Thyroid gland (tissue), 4 donors: ENCODE data around the gene LSS.

Source experiments
- POLR2A ChIP-seq, 2 donors: fragments of 450-650 bp; IDR thresholded peaks; one replicate each; pipeline ENCODE4 v1.6.1; 2017; ENCODE audit warnings: antibody characterized with exemption in 2 of 2, mild to moderate bottlenecking in 2 of 2, moderate library complexity in 1 of 2
- TF ChIP-seq, protein P1 (sequence below), 6 experiments: fragments of 200-600 bp in 3 of 6; fragments of 450-650 bp in 3 of 6; sonication (generic) in 3 of 6; IDR thresholded peaks; one replicate each; pipeline ENCODE4 v1.5.1; 2016 to 2019; ENCODE audit warnings: antibody characterized with exemption in 6 of 6, mild to moderate bottlenecking in 2 of 6, inconsistent platforms in 1 of 6, moderate library complexity in 1 of 6

DNA sequence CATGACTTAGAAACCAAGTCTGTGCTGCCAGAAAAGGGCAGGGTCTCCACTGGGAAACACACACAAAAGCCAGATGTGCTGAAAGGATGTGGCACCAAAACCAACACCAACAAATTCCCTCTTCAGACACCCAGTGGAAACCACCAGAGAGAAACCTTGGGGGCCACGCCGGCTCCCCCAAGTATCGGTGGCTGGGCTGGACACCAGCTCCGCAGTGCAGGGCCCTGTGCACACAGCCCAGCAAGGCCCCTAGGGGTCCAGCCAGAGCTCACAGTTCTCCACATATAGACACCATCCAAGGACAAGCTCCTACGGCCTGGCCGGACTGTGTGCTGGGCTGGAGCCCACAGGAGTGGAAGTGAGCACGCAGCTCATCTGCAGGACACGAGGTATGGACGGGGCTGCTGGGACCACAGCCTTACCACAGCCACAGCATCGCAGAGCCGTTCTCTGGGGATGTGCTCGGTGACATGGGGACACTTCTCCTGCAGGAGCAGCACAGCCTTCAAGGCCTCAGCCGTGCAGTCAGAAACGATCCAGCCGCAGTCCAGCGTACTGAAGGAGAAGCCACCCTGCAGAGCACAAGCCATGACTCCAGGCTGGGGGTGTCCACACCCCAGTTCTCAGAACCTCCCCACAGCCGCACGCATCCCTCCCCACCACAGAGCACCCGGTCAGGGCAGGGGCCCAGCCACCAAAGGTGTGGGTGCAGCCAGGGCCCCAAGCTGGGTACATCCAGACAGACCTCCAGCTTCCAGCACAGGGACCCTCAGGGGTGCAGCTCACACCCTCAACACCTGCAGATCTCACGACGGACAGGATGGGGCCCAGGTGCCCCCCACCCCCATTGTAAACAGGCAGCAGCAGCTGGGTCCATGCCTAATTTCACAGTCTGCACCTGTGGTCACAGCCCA, 21.3 kb downstream of the LSS start:
- TF ChIP-seq, protein P1, sequence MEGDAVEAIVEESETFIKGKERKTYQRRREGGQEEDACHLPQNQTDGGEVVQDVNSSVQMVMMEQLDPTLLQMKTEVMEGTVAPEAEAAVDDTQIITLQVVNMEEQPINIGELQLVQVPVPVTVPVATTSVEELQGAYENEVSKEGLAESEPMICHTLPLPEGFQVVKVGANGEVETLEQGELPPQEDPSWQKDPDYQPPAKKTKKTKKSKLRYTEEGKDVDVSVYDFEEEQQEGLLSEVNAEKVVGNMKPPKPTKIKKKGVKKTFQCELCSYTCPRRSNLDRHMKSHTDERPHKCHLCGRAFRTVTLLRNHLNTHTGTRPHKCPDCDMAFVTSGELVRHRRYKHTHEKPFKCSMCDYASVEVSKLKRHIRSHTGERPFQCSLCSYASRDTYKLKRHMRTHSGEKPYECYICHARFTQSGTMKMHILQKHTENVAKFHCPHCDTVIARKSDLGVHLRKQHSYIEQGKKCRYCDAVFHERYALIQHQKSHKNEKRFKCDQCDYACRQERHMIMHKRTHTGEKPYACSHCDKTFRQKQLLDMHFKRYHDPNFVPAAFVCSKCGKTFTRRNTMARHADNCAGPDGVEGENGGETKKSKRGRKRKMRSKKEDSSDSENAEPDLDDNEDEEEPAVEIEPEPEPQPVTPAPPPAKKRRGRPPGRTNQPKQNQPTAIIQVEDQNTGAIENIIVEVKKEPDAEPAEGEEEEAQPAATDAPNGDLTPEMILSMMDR (IDR thresholded peaks at IDR 0.05), result no peak
- TF ChIP-seq POLR2A (IDR thresholded peaks at IDR 0.05), result no peak
